HT1080 (cell line): Measurements from ENCODE around the gene SREK1IP1. TPM values are rescaled to one million over a fixed set of nuclear protein-coding genes. Genes with fewer than 3 reads are reported as not detected.
"Not testable (repeated sequence)": the region's sequence is repeated elsewhere in the genome, so short reads cannot be mapped to it uniquely, and the experiment has no call there.

ENCODE experiments used
- DNase-seq: peaks from one replicate; pipeline ENCODE4 v3.0.0-alpha.2; 2015; ENCODE audit warnings: low read depth
- total RNA-seq: library from RNA; depleted of rRNA; stranded (reverse); fragments of >200 nt; shearing (Covaris generic); gene quantifications from 2 replicates; pipeline ENCODE4 v1.2.3, GENCODE V29; 2014

Gene SREK1IP1
- total RNA-seq, 1 experiment from 2014 or later, result 7.6 TPM

DNA sequence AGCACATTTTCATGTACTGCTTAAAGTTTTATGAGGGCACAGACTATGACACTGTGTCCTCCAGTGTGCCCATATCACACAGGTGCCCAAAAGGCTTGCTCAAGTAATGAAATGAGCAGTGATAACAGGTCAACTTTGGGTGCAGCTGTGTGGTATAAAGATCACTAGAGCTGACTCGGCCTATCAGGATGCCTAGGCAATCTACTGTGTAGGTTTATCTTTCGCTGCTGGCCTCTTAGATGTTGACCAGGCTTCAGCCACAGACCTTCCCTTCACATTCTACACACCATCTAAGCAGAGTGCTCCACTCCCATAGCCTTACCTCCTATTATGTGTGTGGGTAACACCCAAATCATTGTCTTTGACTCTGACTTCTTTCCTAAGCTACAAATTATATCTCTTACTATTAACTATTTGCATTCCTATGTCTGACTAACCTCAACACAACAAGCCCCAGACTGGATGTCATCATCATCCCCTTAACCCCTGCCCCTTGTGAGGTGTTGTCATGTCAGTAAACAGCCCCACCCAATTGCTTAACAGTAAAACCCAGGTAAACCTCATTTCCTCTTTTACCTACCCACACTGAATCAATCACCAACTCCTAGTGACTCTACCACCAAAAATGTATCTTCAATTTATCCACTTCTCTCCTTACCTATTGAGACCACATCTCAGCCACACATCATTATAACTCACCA is 2.5 kb downstream of the SREK1IP1 start:
- peak; percentile 22 for DNase-seq

DNA sequence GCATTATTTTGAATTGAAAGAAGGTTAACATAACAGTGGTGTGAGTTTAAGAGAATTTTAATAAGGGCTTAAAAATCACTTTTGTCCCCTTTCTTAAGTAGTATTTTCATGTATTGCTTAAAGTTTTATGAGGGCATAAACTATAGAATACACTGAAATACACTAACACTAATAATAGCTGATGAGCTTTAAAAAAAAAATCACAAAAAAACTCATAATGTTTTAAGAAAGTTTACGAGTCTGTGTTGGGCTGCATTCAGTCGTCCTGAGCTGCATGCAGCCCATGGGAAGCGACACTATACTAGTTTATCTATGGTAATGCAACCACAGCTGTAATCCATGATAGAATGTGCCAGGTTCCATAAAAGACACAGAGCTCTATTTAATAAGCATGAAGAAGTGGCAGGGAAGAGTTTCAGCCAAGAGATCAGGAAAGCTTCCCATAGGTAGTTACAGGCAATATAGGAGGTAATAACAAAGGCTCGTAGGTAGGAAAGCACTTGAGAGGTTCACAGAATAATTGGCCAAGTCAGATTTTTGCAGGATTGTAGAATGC is 4.5 kb downstream of the SREK1IP1 start:
- DNase-seq, result no peak

DNA sequence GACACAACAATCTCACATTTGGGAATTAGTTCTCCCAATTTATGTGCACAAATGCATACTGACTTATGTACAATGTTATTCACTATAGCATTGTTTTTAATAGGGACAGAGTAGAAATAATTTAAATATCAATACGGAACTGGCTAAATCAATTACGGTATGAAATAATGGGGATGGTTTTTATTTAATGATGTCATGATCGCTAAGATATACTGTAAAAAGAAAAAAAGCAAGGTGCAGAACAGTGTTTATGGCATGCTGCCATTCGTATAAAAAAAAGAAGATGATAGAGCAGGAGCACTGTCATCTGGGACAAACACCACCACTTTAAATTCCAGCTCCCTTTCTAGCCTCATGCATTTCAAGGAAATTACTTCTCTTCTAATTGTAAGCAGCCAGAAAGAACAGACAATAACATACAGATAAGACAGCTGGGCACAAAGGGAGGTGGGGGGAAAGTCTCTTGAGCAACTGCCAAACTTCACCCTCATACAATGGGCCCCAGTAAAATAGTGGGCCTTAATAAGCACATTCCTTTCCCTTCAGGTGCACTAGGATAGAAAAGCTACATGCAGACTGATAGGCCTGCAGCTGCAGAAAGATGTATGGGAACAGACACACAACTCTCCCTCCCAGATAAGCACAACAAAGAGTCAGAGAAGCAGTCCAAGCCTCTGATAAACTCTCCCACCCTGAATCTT is 8.4 kb downstream of the SREK1IP1 start:
- DNase-seq, result no peak

DNA sequence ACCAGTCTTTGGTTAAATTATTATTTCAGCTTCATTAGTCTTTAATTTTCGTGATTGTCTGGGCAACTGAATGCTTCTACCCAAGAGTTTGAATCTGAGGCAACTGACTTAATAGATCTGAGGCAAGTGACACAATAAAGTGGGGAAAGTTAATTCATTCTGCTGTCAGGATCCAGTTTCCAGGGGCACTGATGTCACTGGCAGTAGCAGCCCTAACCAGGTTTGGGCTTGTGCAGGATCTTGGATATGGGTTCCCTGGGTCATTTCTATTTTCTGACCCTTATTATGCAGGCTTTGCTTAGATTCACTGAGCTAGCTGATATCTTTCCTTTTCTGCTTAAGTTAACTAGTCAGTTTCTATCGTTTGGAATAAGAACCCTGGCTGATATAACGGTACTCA is 9.6 kb downstream of the SREK1IP1 start:
- DNase-seq, result no peak

DNA sequence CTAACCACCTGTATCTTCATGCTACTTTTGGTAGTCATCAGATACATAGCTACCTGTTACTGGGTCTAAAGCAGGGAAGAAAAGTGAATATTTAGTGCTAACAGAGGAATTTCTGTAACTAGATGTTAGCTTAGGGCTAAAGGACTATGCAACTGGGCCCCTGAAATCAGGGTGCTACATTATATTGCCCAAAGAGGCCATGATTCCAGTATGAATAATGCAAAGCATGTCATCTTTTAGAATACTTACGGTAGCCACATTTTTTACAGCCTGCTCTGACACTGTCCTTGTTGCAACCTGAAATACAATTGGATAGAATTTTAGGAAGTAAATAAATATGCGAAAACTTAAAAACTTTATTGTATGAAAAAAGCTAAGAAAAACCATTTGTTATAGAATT is 14.4 kb downstream of the SREK1IP1 start:
- DNase-seq, result no peak

DNA sequence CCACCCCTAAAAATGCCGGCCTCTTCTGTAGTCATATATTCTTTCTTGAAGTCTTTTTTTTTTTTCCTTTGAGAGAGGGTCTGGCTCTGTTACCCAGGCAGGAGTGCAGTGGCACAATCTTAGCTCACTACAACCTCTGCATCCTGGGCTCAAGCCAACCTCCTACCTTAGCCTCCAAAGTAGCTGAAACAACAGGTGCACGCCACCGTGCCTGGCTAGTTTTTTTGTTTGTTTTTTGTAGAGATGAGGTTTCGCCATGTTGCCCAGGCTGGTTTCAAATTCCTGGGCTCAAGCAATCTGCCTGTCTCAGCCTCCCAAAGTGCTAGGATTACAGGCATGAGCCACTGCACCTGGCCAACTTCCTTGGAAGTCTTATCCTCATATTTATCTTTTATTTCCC is 19.1 kb downstream of the SREK1IP1 start:
- DNase-seq, result no peak

DNA sequence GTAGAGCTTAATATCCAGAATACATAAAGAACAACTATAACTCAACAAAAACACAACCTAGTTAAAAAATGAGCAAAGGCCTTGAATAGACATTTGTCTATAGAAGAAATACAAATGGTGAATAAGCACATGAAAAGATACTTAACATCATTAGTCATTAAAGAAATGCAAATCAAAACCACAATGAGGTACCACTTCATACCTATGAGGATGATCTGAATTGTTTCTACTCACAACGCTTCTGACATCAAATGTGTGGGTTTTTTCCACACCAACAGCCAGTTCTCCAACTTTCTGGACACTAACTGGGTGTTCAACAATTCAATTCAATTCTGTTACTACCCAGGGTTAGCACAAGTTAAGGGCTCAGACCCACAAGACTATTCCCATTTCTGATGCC is 22.0 kb downstream of the SREK1IP1 start:
- DNase-seq, result no peak

DNA sequence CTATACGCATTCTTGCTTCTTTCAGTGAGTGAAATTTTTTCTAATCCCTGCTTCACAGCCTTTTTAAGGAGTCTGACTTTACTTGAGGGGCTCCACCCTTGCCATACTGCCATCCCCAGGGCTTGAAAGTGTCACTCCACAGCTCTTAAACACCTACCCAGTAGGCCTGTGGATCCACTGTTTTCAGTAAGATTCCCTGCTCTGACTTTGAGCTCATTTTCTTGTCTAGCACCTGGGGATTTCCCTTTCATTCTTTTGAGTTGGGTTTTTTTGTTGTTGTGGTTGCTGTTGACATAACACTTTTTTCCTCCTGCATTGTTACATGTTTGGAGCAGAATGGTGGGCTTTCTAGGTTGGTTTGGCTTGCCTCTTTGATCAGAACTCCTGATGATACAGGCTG is 23.6 kb downstream of the SREK1IP1 start:
- DNase-seq, result no peak

DNA sequence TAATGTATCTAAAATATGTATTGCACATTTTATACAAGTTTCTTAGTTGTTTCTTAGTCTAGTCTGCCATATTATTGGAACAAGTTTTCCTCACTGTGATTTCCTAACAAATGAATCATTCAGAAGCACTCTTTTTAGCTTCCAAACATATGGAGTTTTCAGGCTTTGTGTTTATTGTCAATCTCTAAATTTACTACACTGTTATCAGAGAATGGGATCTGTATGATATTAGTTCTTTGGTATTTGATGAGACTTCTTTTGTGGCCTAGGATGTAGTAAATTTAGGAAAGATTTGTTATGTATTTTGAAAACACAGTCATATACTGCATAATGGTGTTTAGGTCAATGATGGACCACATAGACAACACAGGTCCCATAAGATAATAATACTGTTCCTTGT is 25.7 kb downstream of the SREK1IP1 start:
- DNase-seq, result no peak

DNA sequence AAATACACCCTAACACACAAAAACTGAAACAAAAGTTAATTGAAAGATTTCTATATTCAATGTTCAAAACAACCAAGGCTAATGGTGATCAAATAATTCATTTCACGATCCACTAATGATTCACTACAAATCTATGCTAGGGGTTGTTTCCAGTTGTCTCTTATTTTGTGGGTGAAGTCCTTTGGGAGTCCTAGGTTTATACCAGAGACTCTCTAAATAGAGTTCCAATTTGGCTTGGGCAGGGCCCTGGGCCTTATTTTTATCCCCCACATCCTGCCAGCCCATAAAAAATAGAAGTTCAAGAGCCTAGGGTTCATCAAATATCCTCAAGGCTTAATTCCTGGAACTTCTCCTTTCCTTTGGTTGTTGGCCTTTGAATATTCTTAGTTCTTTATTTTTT is 26.1 kb downstream of the SREK1IP1 start:
- DNase-seq, result no peak

DNA sequence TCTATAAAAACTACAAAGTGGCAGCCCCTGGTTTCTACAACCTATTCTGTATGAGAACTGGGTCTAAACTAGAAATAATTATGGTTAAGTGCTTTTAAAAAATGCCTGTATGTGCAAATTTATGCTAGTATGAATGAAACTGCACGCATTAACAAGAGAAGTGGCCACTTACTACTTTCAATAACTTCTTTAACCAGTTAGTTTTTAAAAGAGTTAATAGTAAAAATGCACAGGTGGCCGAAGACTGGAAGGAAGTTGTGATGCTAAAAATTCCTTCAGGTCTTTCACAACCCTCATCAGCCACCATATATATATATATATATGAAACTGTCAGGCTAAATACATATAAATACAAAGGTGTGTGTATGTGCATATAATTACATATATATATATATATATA is 41.3 kb downstream of the SREK1IP1 start:
- no peak for DNase-seq

DNA sequence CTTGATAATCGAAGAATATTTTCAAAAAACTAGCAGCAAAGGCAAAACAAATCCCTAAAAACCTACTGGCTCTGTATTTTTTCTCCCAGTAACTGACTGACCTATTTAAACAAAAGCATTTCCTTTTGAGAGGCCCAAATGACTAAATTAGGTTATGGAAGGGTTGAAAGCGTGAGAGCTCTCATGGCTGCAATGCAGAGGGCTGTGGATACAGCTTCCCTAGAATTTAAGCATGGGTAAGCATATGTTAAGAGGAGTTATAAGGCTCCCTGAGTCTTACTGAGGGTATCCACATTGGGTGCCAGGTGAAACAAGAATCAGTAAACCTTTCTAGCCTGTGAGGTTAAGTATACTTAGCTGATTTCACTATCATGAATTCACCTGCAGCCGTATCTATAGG is 45.9 kb downstream of the SREK1IP1 start:
- DNase-seq, result no peak

DNA sequence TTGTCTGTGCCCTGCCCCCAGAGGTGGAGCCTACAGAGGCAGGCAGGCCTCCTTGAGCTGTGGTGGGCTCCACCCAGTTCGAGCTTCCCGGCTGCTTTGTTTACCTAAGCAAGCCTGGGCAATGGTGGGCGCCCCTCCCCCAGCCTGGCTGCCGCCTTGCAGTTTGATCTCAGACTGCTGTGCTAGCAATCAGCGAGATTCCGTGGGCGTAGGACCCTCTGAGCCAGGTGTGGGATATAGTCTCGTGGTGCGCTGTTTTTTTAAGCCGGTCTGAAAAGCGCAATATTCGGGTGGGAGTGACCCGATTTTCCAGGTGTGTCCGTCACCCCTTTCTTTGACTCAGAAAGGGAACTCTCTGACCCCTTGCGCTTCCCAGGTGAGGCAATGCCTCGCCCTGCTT is 54.0 kb downstream of the SREK1IP1 start:
- not testable (repeated sequence) for DNase-seq

DNA sequence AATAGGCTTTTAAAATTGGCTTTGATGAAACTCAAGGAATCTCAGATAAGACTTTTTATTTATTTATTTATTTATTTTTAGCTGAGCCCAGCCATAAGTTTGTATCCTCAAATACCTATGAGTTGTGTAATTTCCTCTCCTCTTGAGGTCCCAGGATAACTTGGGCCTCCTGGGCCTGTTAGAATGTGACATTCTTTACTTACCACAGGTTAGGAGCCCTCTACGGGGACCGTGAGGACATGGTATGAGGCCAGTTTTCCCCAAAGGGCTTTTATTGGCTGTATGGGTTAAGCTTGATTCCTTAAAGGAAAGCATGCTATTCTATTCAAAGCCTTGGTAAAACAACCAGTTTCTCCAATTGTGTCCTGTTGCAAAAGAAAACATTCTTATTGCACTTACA is 61.3 kb downstream of the SREK1IP1 start:
- no peak for DNase-seq

DNA sequence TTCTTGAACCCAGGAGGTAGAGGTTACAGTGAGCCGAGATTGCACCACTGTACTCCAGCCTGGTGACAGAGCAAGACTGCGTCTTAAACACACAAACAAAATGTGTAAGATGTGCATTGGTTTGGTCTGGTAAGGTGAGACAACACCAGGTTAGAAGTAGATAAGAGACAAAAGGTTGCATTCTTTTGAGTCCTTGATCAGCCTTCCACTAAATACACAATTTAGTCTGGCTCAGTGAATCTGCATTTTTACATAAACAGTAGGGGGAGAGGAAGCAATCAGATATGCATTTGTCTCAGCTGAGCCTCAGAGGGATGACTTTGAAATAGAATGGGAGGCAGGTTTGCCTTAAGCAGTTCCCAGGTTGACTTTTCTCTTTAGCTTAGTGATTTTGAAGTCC is 62.4 kb downstream of the SREK1IP1 start:
- not testable (repeated sequence) for DNase-seq

DNA sequence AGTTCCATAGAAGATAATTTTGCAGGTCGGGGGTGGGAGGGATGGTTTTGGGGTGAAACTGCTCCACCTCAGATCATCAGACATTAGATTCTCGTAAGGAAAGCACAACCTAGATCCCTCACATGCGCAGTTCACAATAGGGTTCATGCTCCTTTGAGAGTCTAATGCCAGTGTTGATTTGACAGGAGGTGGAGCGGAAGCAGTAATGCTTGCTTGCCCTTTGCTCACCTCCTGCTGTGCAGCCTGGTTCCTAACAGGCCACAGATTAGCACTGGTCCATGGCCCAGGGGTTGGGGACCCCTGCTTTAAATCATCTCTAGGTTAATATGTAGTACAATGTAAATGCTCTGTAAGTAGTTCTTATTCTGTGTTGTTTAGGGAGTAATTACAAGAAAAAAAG is 67.7 kb downstream of the SREK1IP1 start:
- no peak for DNase-seq

DNA sequence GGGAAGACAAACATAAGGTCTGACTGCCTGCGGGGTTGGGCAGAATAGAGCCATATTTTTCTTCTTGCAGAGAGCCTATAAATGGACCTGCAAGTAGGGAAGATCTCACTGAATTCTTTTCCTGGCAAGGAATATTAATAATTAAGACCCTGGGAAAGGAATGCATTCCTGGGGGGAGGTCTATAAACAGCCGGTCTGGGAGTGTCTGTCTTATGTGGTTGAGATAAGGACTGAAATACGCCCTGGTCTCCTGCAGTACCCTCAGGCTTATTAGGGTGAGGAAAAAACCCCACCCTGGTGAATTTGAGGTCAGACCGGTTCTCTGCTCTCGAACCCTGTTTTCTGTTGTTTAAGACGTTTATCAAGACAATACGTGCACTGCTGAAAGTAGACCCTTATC is 72.1 kb downstream of the SREK1IP1 start:
- not testable (repeated sequence) for DNase-seq

DNA sequence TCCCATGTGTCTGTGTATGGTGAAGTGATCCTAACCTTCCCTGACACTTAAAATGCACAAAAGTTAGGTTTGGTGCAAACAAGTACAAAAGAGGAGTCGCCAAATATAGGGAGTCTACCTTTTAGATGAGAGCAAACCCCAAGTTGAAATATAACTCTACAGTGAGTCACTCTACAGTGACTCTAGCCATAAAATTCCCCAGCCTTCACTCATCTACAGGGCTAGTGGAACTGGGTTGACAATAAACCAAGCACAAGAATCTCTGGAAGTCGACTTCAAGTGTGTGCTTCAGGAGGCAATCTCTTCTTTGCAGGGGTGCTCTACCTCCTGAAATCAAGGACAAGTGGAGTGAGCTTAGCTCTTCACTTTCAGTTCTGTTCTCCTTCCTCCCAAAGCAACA is 74.9 kb downstream of the SREK1IP1 start:
- peak; percentile 32 for DNase-seq

DNA sequence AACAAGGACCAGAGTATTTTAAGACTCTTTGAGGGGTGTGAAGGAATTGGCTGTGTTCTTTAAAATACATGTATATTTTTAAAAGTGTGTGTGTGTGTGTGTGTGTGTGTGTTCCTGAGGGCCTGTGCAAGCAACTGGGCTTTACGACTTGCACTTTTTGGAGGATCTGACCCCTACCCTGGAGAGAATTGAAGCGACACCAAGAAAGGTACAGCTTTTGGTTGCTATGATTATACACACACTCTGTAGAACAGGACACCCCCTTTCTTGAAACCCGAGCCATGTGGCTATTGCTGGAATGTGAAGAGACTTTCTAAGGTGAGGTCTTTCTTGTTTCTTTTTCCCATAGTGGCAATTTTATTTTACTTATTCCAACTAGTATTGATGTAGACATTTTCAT is 77.2 kb downstream of the SREK1IP1 start:
- DNase-seq, result no peak

DNA sequence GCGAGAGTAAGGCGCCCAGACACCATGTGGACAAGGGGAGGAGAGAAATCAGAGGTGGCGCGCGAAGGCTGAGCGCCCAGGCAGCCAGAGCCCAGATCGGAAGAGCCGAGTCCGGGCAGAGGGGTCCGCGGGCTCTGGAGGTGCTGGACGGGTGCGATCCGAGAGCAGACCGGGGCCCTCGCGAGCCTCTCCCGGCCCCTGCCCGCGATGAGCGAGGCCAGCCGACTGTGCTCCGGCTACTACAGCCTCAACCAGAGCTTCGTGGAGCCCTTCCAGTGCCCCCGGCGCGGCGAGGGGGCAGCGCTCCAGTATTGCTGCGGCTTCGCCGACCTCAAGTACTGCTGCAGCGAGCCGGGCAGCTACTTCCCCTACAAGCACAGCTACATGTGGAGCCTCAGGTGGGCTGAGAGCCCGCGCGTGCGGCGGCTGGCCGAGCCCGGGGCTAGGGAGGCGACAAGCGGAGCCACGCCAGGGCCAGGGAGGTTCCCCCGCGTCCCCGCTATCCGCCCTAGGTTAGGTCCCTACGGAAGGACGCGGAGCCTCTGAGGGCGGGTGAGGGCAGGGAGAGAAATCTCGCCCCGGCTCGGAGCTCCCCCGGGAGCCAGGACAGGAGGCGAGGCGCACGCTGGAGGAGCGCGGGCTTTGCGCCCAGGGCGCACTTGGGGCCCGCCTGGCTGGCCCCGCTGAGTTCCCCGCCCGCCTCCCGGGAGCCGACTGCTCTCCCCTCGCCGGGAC is 77.9 kb downstream of the SREK1IP1 start, which contains the start of gene SHISAL2B:
Gene SHISAL2B, plus strand, starts transcription at position 87 of the 735 bp plus-strand sequence. Its CDS starts 121 bp downstream, at position 208.
- peak; percentile 17 for DNase-seq

DNA sequence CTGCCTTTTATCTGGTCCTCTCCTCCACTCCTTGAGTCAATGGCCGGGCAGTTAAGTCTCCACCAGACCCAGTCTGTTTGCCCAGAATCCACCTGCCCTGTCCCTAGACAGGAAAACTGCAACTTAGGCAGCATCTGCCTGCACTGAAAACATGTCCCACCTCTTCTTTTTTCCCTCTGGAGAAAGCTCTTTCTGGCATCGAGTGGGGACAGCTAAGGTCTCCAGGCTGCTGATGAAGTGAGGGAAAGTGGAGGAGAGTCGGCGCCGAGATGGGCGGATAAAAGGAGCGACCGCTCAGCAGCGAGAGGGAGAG is 78.4 kb downstream of the SREK1IP1 start:
- DNase-seq, result no peak

DNA sequence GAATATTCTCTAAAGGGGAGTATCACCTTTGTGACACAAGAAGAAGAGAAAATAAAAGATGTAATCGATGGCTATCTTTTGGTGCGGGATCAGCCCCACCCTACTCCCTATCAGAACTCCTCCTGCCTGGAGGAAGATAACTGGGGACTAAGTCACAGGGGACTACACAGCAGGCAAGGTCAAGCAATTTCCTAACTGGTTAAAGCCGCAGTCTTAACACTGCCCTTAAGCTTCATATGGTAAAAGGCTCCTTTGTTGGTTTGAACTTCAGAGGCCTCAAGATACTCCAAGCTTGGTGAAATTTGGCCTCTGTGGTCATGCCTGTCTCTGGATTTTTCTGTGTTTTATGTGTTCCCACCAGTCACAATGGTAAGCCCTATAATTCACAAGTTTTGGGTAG is 79.5 kb downstream of the SREK1IP1 start:
- no peak for DNase-seq
